Thoracic aorta (tissue), 2 donors: ENCODE results near the gene STX19. TPM values are rescaled to one million over a fixed set of nuclear protein-coding genes. Genes with fewer than 3 reads are reported as not detected.
A peak's percentile ranks its signal among the peaks of the same experiment; 100 is the strongest.

ENCODE experiments used
- ATAC-seq: fragments of 150-250 bp; one replicate; pipeline ENCODE4 v1.8.0; 2017; ENCODE audit warnings: low read depth; ENCODE audit not compliant: insufficient number of reproducible peaks, low FRiP score
- DNase-seq: peaks from one replicate; pipeline ENCODE4 v3.0.0-alpha.2; 2020; ENCODE audit warnings: low spot score
- H3K27ac ChIP-seq, 2 donors: fragments of 200-600 bp; sonication (generic); 1 replicate in 1 of 2; 2 replicates in 1 of 2; pipeline ENCODE4 v1.5.1; 2016; ENCODE audit warnings: mild to moderate bottlenecking in 2 of 2, moderate library complexity in 2 of 2
- H3K27me3 ChIP-seq: fragments of 200-600 bp; sonication (generic); replicated peaks from 2 replicates; pipeline ENCODE4 v1.6.0; 2016; ENCODE audit warnings: mild to moderate bottlenecking; ENCODE audit not compliant: insufficient read depth
- H3K36me3 ChIP-seq: fragments of 200-600 bp; sonication (generic); one replicate; pipeline ENCODE4 v1.5.1; 2016
- H3K4me1 ChIP-seq, 2 donors: fragments of 200-600 bp; sonication (generic); 1 replicate in 1 of 2; 2 replicates in 1 of 2; pipeline versions ENCODE4 v1.5.1 to v1.6.0; 2016; ENCODE audit warnings: low read depth in 2 of 2, mild to moderate bottlenecking in 1 of 2; ENCODE audit not compliant: control insufficient read depth in 1 of 2
- H3K4me3 ChIP-seq: fragments of 200-600 bp; sonication (generic); 2 replicates; pipeline ENCODE4 v1.5.1; 2016; ENCODE audit warnings: mild to moderate bottlenecking
- H3K9me3 ChIP-seq: fragments of 200-600 bp; sonication (generic); 2 replicates; pipeline ENCODE4 v1.5.1; 2016
- total RNA-seq, 2 donors: library from RNA; depleted of rRNA; stranded (reverse); fragments of >200 nt; gene quantifications; one replicate each; pipeline versions ENCODE4 v1.1.0 to v1.2.3, GENCODE V29; 2016
- TF ChIP-seq, protein P1 (sequence below): fragments of 200-600 bp; sonication (generic); IDR thresholded peaks from one replicate; pipeline ENCODE4 v1.5.1; 2019; ENCODE audit warnings: antibody characterized with exemption

The STX19 gene
- total RNA-seq, 2 donors from 2014 or later: not detected

DNA sequence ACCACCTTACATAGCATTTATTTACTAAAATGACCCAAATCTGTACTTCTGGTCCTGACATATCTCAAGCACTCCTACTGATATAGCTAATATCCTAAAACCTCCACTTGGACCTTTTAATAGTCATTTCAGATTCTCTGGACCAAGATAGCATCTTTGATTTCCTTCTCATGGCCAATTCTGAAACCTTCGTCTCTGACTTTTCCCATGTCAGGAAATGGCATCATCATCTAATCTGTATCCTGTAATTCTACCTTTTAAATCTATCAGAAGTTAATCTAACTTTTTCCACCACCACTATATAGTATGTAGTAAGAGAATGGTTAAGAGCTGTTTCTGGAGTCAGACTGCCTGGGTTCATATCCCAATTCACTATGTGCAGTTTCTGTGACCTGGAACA, 16.2 kb downstream of the STX19 start:
- TF ChIP-seq, protein P1, sequence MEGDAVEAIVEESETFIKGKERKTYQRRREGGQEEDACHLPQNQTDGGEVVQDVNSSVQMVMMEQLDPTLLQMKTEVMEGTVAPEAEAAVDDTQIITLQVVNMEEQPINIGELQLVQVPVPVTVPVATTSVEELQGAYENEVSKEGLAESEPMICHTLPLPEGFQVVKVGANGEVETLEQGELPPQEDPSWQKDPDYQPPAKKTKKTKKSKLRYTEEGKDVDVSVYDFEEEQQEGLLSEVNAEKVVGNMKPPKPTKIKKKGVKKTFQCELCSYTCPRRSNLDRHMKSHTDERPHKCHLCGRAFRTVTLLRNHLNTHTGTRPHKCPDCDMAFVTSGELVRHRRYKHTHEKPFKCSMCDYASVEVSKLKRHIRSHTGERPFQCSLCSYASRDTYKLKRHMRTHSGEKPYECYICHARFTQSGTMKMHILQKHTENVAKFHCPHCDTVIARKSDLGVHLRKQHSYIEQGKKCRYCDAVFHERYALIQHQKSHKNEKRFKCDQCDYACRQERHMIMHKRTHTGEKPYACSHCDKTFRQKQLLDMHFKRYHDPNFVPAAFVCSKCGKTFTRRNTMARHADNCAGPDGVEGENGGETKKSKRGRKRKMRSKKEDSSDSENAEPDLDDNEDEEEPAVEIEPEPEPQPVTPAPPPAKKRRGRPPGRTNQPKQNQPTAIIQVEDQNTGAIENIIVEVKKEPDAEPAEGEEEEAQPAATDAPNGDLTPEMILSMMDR: no peak
- H3K27me3 ChIP-seq: no peaks in the 10 kb centered on the region
- H3K27ac ChIP-seq: no peak overlapping the region
- DNase-seq (no peak), ATAC-seq (no peak)
- no peaks in the 10 kb centered on the region for H3K4me1 ChIP-seq
- no peaks in the 10 kb centered on the region for H3K9me3 ChIP-seq
- H3K36me3 ChIP-seq: no peaks in the 10 kb centered on the region
- H3K4me3 ChIP-seq: no peak overlapping the region

DNA sequence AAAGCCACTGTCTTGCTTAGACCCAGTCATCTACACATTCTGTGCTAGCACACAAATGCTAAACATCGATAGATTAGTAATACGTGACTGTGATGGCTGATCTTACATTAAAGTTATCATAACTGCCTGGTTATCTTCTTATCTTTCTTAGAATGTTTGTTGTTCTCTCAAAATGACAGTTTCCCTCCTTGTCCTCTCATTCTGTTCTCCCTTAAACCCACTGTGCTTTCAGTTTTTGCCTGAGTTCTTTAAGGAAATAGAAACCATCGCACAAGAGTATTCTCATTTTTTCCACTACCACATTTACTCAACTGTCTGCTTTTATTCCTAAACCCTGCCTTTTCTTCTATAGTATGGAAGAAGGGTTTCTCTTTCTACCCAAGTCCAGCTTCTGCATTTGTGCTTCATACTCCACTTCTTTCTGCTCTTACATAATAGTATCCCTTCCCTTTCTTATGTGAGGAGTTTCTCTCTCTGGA, 17.1 kb downstream of the STX19 start:
- Histone ChIP-seq H3K27ac (no peak overlapping the region), H3K9me3 (no peaks in the 10 kb centered on the region), H3K4me3 (no peak overlapping the region), H3K4me1 (no peaks in the 10 kb centered on the region), H3K36me3 (no peaks in the 10 kb centered on the region), H3K27me3 (no peaks in the 10 kb centered on the region)
- DNase-seq (no peak), ATAC-seq (no peak)
- TF ChIP-seq, protein P1: no peak

DNA sequence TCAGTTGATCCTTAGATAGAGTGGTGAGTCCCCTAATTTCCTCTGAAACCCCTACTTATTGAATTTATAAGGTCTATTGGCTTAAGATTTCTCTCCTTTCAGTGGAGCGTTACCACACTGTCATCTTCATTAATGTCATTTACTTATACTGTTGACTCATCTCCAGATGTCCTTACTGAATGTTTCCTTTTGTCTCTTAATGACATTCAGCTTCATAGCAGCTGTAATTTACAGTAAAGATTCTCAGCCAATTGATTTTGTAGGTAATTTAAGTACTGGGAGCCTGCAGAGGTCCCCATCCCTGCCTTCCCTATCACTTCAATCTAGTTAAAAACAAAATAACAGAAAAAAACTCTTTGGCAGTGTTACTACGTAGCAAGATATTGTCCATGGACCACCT, 18.8 kb downstream of the STX19 start:
- Histone ChIP-seq H3K27me3 (no peaks in the 10 kb centered on the region), H3K4me1 (peaks cover 0 to 4% of the 10 kb centered on the region in 2 donors), H3K4me3 (no peak overlapping the region), H3K36me3 (no peaks in the 10 kb centered on the region), H3K27ac (no peak overlapping the region), H3K9me3 (no peaks in the 10 kb centered on the region)
- TF ChIP-seq, protein P1: no peak
- DNase-seq (no peak), ATAC-seq (no peak)

DNA sequence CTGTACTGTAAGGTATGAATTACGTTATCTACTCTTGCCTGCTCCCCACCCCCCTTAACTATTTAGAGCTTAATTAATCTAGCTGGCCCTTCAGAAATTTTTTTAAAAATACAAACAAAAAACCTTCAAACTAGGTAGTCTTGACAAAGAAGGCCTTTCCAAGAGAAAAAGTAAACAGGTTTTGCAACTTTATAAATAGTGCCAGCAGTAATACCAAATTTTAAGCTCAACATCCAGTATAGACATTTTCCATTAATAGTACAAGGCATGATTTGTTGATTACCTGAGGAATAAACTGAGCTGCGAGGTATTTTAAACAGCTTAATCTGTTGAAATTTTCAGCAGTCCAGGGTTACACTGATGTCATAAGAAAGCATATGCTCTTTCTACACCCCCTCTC, 20.1 kb downstream of the STX19 start:
- no peak overlapping the region for H3K4me3 ChIP-seq
- H3K36me3 ChIP-seq: no peaks in the 10 kb centered on the region
- peaks cover 4 to 5% of the 10 kb centered on the region in 2 donors for H3K4me1 ChIP-seq
- no peak for DNase-seq
- no peaks in the 10 kb centered on the region for H3K27me3 ChIP-seq
- no peak overlapping the region for H3K27ac ChIP-seq
- TF ChIP-seq, protein P1: no peak
- H3K9me3 ChIP-seq: no peaks in the 10 kb centered on the region
- ATAC-seq: no peak

DNA sequence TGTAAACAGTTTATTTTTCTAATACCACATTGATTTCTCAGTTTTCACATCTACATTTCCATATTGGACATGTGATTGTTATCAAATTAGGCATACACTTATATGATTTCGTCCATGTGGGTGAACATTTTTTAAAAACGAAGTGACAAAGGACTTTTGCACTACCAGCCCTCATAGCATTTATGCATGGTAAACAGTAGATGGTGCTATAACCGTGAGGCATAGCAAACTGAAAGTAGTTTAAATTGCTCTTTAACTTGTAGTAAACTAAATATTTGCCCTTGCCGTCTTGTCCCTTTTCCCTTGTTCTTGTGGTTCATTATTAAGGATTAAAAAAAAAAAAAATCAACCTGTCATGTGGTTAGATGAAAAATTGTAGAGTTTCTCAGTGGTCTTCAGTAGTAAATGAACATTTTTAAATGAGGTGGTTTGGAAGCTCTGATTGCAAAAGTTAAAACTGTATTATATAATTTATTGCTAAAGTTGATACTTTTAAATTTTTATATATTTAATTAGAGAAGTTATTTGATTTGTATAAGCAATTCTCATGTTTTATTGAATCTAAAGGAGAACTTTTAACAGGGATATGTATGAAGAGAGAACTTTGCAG, 24.0 kb downstream of the STX19 start:
- no peak overlapping the region for H3K27ac ChIP-seq
- ATAC-seq: no peak
- H3K27me3 ChIP-seq: no peaks in the 10 kb centered on the region
- DNase-seq: no peak
- TF ChIP-seq, protein P1: peak; percentile 64
- peak overlapping the region; percentile 66 for H3K4me3 ChIP-seq
- H3K4me1 ChIP-seq: peaks cover 16 to 21% of the 10 kb centered on the region in 2 donors
- H3K9me3 ChIP-seq: no peaks in the 10 kb centered on the region
- H3K36me3 ChIP-seq: no peaks in the 10 kb centered on the region
